Kidney epithelial cell (primary cell): Measurements from ENCODE around the gene CD109. TPM values are rescaled to one million over a fixed set of nuclear protein-coding genes. Genes with fewer than 3 reads are reported as not detected.

Experiments
- DNase-seq: peaks from one replicate; pipeline ENCODE4 v3.0.0-alpha.2; 2010; ENCODE audit warnings: low read depth
- H3K27me3 ChIP-seq: 2 replicates; pipeline ENCODE4 v1.6.0; 2011; ENCODE audit warnings: low read length; ENCODE audit not compliant: control insufficient read depth, insufficient read depth
- H3K36me3 ChIP-seq: 2 replicates; pipeline ENCODE4 v1.5.1; 2011; ENCODE audit warnings: low read length; ENCODE audit not compliant: control insufficient read depth, insufficient read depth
- H3K4me3 ChIP-seq: 2 replicates; pipeline ENCODE4 v1.5.1; 2011; ENCODE audit warnings: low read depth, mild to moderate bottlenecking, control low read depth, low read length
- total RNA-seq: library from RNA; depleted of rRNA; stranded (reverse); fragments of >200 nt; gene quantifications from 2 replicates; pipeline ENCODE4 v1.2.3, GENCODE V29; 2015
- TF ChIP-seq, protein P1 (sequence below): IDR thresholded peaks from 2 replicates; pipeline ENCODE4 v1.5.1; 2011; ENCODE audit warnings: mild to moderate bottlenecking, moderate library complexity, low read length, control low read depth, inconsistent platforms; ENCODE audit not compliant: insufficient read depth, poor library complexity, severe bottlenecking

CD109 gene
- total RNA-seq, 1 donor from 2014 or later: 8.6 TPM

GRCh38 chr6:73727114-73727513 is 31.1 kb downstream of the CD109 start:
- Histone ChIP-seq H3K36me3 (no peaks in the 10 kb centered on the region), H3K4me3 (no peak overlapping the region), H3K27me3 (no peaks in the 10 kb centered on the region)
- TF ChIP-seq, protein P1, sequence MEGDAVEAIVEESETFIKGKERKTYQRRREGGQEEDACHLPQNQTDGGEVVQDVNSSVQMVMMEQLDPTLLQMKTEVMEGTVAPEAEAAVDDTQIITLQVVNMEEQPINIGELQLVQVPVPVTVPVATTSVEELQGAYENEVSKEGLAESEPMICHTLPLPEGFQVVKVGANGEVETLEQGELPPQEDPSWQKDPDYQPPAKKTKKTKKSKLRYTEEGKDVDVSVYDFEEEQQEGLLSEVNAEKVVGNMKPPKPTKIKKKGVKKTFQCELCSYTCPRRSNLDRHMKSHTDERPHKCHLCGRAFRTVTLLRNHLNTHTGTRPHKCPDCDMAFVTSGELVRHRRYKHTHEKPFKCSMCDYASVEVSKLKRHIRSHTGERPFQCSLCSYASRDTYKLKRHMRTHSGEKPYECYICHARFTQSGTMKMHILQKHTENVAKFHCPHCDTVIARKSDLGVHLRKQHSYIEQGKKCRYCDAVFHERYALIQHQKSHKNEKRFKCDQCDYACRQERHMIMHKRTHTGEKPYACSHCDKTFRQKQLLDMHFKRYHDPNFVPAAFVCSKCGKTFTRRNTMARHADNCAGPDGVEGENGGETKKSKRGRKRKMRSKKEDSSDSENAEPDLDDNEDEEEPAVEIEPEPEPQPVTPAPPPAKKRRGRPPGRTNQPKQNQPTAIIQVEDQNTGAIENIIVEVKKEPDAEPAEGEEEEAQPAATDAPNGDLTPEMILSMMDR: no peak
- no peak for DNase-seq

DNA sequence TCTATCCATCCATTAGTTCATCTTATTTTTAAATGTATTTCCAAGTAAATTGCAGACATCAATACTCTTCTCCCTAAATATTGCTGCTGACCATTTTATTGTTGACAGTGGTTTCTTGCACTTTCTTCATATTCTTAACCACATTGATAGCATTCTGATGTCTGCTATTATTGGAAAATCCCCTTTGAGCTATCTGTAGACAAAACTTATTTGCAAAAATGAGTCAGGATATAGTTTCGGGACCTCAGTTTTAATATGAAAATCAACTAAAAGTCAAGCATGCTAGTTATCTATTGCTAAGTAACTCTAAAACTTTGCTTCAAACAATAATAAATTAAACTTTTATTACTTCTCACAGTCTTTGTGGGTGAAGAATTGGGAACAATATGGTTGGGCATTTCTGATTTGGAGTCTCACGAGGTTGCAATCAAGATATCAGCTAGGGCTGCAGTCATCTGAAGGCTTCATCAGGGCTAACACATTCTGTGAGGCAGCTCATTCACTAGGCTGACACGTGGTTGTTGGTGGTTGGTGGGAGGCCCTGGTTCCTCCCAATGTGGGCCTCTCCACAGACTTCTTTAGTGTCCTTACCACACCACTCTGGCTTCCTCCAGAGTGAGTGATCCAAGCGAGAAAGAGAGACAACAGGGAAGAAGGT is 32.7 kb downstream of the CD109 start:
- no peaks in the 10 kb centered on the region for H3K27me3 ChIP-seq
- DNase-seq: no peak
- no peaks in the 10 kb centered on the region for H3K36me3 ChIP-seq
- H3K4me3 ChIP-seq: no peak overlapping the region
- TF ChIP-seq, protein P1: no peak

GRCh38 chr6:73731285-73731684 is 35.3 kb downstream of the CD109 start:
- TF ChIP-seq, protein P1: no peak

DNA sequence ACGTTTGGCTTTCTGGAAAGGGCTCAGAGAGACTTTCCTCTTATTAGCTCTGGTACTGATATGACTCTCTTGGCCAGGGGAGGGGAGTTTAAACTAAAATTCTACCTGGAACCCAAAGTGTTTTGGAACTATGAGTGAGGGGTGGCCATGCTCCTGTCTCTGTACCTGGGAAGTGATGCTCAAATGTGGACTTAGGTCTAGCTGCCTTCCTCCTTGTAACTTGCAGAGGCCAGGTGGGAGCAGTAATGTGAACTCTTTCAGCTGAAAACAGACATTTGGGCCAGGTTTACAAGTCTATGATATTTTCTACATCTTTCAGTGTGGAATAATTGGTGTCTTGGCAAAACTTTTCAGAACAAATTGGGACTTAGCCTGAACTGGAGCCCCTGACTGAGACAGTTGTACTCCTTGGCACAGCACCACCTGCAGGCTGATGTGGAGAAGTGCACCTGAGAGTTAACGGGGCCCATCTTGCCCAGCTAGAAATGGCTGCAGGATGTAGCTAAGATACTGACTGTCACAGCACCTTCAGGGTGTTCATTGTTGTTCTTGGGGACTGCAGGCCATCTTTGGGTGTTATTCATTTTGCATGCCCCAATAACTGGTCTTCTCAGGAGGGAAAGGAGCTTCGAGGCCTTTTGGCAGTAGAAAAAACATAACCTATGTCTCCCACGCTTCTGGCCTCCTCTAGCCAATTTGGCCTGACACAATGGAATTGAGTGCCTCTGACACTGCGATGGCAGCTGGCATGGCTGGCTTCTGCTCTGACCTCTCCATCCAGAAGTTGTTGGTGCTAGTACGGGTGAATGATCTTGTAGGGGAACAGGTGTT is 37.1 kb downstream of the CD109 start:
- DNase-seq: no peak
- H3K36me3 ChIP-seq: no peaks in the 10 kb centered on the region

More at GRCh38 chr6:73731285-73731684, 35.3 kb downstream of the CD109 start:
- H3K4me3 ChIP-seq: no peak overlapping the region
- no peak for DNase-seq
- no peaks in the 10 kb centered on the region for H3K27me3 ChIP-seq
- H3K36me3 ChIP-seq: no peaks in the 10 kb centered on the region

GRCh38 chr6:73733791-73734190 is 37.8 kb downstream of the CD109 start:
- Histone ChIP-seq H3K4me3 (no peak overlapping the region), H3K36me3 (no peaks in the 10 kb centered on the region), H3K27me3 (no peaks in the 10 kb centered on the region)
- no peak for DNase-seq
- TF ChIP-seq, protein P1: no peak

More for the DNA sequence above, 37.1 kb downstream of the CD109 start:
- TF ChIP-seq, protein P1: peak; percentile 89
- H3K4me3 ChIP-seq: no peak overlapping the region
- no peaks in the 10 kb centered on the region for H3K27me3 ChIP-seq
